HepG2 (cell line): ENCODE data around the gene ZFYVE28. TPM values are rescaled to one million over a fixed set of nuclear protein-coding genes. Genes with fewer than 3 reads are reported as not detected.
A peak's percentile ranks its signal among the peaks of the same experiment; 100 is the strongest.

Experiments
- ATM ChIP-seq: fragments of 450-650 bp; IDR thresholded peaks from 2 replicates; pipeline ENCODE4 v1.7.1; 2017; ENCODE audit warnings: mild to moderate bottlenecking, borderline replicate concordance
- E2F5 ChIP-seq: sonication (generic); formaldehyde crosslinking; conservative IDR thresholded peaks from 2 replicates; pipeline ENCODE4 v1.4.0; 2020; ENCODE audit warnings: missing genetic modification reagents
- ELK4 ChIP-seq: sonication (generic); formaldehyde crosslinking; IDR thresholded peaks from 2 replicates; pipeline ENCODE4 v1.9.0; 2021; ENCODE audit warnings: missing genetic modification reagents, borderline replicate concordance
- ERF ChIP-seq: IDR thresholded peaks from 2 replicates; pipeline ENCODE4 v1.6.1; 2018; ENCODE audit warnings: missing biosample characterization, missing genetic modification reagents
- MXI1 ChIP-seq: IDR thresholded peaks from 3 replicates; pipeline ENCODE4 v1.6.1; 2012; ENCODE audit warnings: low read depth, low read length, inconsistent platforms, borderline replicate concordance
- POLR2A ChIP-seq, 2 experiments: IDR thresholded peaks; 2 replicates each; pipeline ENCODE4 v1.6.1; 2011; ENCODE audit warnings: low read depth in 2 of 2, low read length in 2 of 2, mild to moderate bottlenecking in 1 of 2, moderate library complexity in 1 of 2; ENCODE audit not compliant: insufficient read depth in 1 of 2
- RARG ChIP-seq: sonication (generic); formaldehyde crosslinking; IDR thresholded peaks from 2 replicates; pipeline ENCODE4 v1.4.0; 2020; ENCODE audit warnings: low read depth, mild to moderate bottlenecking, missing genetic modification reagents
- THRA ChIP-seq: sonication (generic); formaldehyde crosslinking; IDR thresholded peaks from 2 replicates; pipeline ENCODE4 v1.4.0; 2020; ENCODE audit warnings: missing genetic modification reagents, borderline replicate concordance
- YY1 ChIP-seq: IDR thresholded peaks from 2 replicates; pipeline ENCODE4 v1.6.1; 2011; ENCODE audit warnings: low read length, low read depth, moderate library complexity, mild to moderate bottlenecking; ENCODE audit not compliant: insufficient read depth, insufficient replicate concordance
- ZC3H4 ChIP-seq: sonication (generic); formaldehyde crosslinking; IDR thresholded peaks from 2 replicates; pipeline ENCODE4 v1.4.0; 2020; ENCODE audit warnings: missing genetic modification reagents, borderline replicate concordance
- ZNF224 ChIP-seq: sonication (generic); formaldehyde crosslinking; IDR thresholded peaks from 2 replicates; pipeline ENCODE4 v1.5.0; 2020; ENCODE audit warnings: mild to moderate bottlenecking, missing genetic modification reagents
- ZNF251 ChIP-seq: sonication (generic); formaldehyde crosslinking; IDR thresholded peaks from 2 replicates; pipeline ENCODE4 v1.9.0; 2021; ENCODE audit warnings: mild to moderate bottlenecking, missing genetic modification reagents
- ZNF275 ChIP-seq: sonication (generic); formaldehyde crosslinking; IDR thresholded peaks from 2 replicates; pipeline ENCODE4 v1.8.0; 2022; ENCODE audit warnings: missing genetic modification reagents, mild to moderate bottlenecking, inconsistent platforms, borderline replicate concordance
- ZNF329 ChIP-seq: sonication (generic); formaldehyde crosslinking; IDR thresholded peaks from 2 replicates; pipeline ENCODE4 v1.9.0; 2021; ENCODE audit warnings: low read depth, mild to moderate bottlenecking, missing genetic modification reagents
- ZNF530 ChIP-seq: sonication (generic); formaldehyde crosslinking; IDR thresholded peaks from 2 replicates; pipeline ENCODE4 v1.5.0; 2020; ENCODE audit warnings: low read depth, mild to moderate bottlenecking, missing genetic modification reagents
- ZNF563 ChIP-seq: sonication (generic); formaldehyde crosslinking; IDR thresholded peaks from 2 replicates; pipeline ENCODE4 v1.8.0; 2022; ENCODE audit warnings: mild to moderate bottlenecking, moderate library complexity, missing genetic modification reagents
- ZNF691 ChIP-seq: sonication (generic); formaldehyde crosslinking; IDR thresholded peaks from 2 replicates; pipeline ENCODE4 v1.4.0; 2020; ENCODE audit warnings: missing genetic modification reagents, low read depth, mild to moderate bottlenecking, borderline replicate concordance
- ZNF879 ChIP-seq: sonication (generic); formaldehyde crosslinking; IDR thresholded peaks from 2 replicates; pipeline ENCODE4 v1.8.1; 2023; ENCODE audit warnings: missing genetic modification reagents
- polyA plus RNA-seq, 8 experiments: library from polyadenylated mRNA; depleted of rRNA in 3 of 8; stranded (reverse) in 7 of 8; unstranded in 1 of 8; fragments of >200 nt; fragmentation: Illumina TruSeq in 4 of 8; extraction: Trizol in 4 of 8; gene quantifications; 2 replicates each; pipeline versions ENCODE4 v1.2.1 to v1.2.3, GENCODE V29; 2011 to 2016; ENCODE audit warnings: low read depth in 4 of 8, missing spikeins in 1 of 8, mixed read lengths in 1 of 8; ENCODE audit not compliant: insufficient read depth in 1 of 8
- total RNA-seq, 5 experiments: library from RNA; depleted of rRNA; stranded (reverse); fragments of >200 nt; fragmentation: Illumina TruSeq; extraction: Trizol; gene quantifications; 2 replicates each; pipeline ENCODE4 v1.2.3, GENCODE V29; 2016; ENCODE audit warnings: low read depth in 1 of 5

ZFYVE28 gene
- total and polyA plus RNA-seq, 2 of the 13 experiments (the other 11 are each of a cell fraction or from before 2014, with no cell fraction given), result 0.12 to 0.22 TPM

- TF ChIP-seq ZNF275 (CRISPR knock-in tag) (no peak), ZC3H4 (CRISPR knock-in tag) (no peak), E2F5 (no peak), ATM (no peak), ZNF530 (CRISPR knock-in tag) (no peak), ZNF251 (CRISPR knock-in tag) (no peak), POLR2A (IDR thresholded peaks at IDR 0.05; ENCODE audit: insufficient read depth in 1 of 2, low read depth in 2 of 2, low read length in 2 of 2) (no peak), ZNF691 (0 out of 2 replicates have a peak, but pooled peaks have one; percentile 22), ELK4 (CRISPR knock-in tag) (no peak), ZNF879 (CRISPR knock-in tag) (no peak), ERF (no peak), YY1 (peak; percentile 84), ZNF329 (CRISPR knock-in tag) (0 out of 2 replicates have a peak, but pooled peaks have one; percentile 7), ZNF224 (CRISPR knock-in tag) (no peak), ZNF563 (CRISPR knock-in tag) (no peak), THRA (CRISPR knock-in tag) (no peak), RARG (CRISPR knock-in tag) (no peak), MXI1 (peak; percentile 80; the same call in 1 of the 3 replicates)
Observed at GRCh38 chr4:2261110-2261852, 157.2 kb downstream of the ZFYVE28 start (continued).
